ENCODE measurements around the gene ZBTB18. TPM values are rescaled to one million over a fixed set of nuclear protein-coding genes. Genes with fewer than 3 reads are reported as not detected.

Gene ZBTB18
- polyA plus RNA-seq, 1 of the 3 experiments (the other 2 are of a cell fraction) = 19.3 TPM

DNA sequence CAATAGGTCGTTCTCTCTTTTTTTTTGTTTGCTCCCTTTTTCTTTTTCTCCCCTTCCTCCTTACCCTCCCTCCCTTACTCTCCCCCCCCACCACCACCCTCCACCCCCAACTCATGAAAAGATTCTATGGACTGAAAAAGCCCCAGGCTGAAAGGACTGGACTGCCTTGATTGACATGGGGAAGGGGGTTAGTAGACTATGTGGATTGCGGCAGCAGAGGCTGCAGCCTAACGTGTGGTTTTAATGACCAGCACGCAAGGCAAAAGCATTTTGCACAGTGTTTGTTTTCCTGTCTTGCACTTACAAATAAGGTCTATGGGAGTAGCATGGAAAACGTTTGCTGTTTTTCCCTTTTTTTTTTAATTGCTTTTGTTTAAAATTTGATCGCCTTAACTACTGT lies 5.5 kb downstream of the ZBTB18 start:
- 86% methylated on average over 6 of the region's 6 CpGs for WGBS (ENCODE audit: low lambda C conversion rate)
- H2AFZ ChIP-seq (ENCODE audit: low read depth) = no peak overlapping the region
- CTCF ChIA-PET = interaction anchor here (0.7 to 0.9 kb wide), 2 partner anchors 154 to 160 kb away, joined by 3 read pairs; no protein-coding TSS in a partner anchor

GRCh38 chr1:244057474-244058385 lies 6.6 kb downstream of the ZBTB18 start:
- peaks cover 25 to 44% of the 10 kb centered on the region in 2 experiments for H3K36me3 ChIP-seq (replicated peaks in 1 of 2; ENCODE audit: control insufficient read depth in 1 of 2, insufficient read depth in 2 of 2, low read length in 1 of 2)
- H3K9me2 ChIP-seq = no peaks in the 10 kb centered on the region
- H3K9ac ChIP-seq = no peak overlapping the region
- DNase-seq = no peak
- no peak overlapping the region for H3K27ac ChIP-seq (ENCODE audit: low read depth in 2 of 2, low read length in 1 of 2)
- no peak overlapping the region for H2AFZ ChIP-seq (ENCODE audit: low read depth)
- H3K9me3 ChIP-seq = no peaks in the 10 kb centered on the region
- no peak overlapping the region for H3K4me3 ChIP-seq (ENCODE audit: low read depth in 2 of 2, low read length in 1 of 2)
- 86% methylated on average over 12 of the region's 12 CpGs for WGBS (ENCODE audit: low lambda C conversion rate)
- POLR2A ChIA-PET = no interaction called here
- H3K27me3 ChIP-seq (ENCODE audit: insufficient read depth) = no peaks in the 10 kb centered on the region
- H3K4me2 ChIP-seq = no peak overlapping the region
- peaks cover 39% of the 10 kb centered on the region for H3F3A ChIP-seq (replicated peaks; ENCODE audit: insufficient read depth)
- peaks cover 16% of the 10 kb centered on the region for H4K20me1 ChIP-seq (ENCODE audit: insufficient read depth)
- peaks cover 48% of the 10 kb centered on the region for H3K79me2 ChIP-seq (ENCODE audit: insufficient read depth)
- CTCF ChIA-PET = no interaction called here
- peaks cover 1 to 32% of the 10 kb centered on the region in 2 experiments; a peak in 3 of 4 replicates for H3K4me1 ChIP-seq (ENCODE audit: control insufficient read depth in 1 of 2, insufficient read depth in 2 of 2, low read depth in 1 of 2, low read length in 1 of 2)
- TF ChIP-seq MXI1 (IDR thresholded peaks at IDR 0.05; ENCODE audit: low read depth, low read length) (no peak), GABPA (IDR thresholded peaks at IDR 0.05; ENCODE audit: low read depth) (no peak), TAF1 (IDR thresholded peaks at IDR 0.05; ENCODE audit: borderline replicate concordance, low read depth, low read length) (no peak), TCF12 (IDR thresholded peaks at IDR 0.05) (no peak), FOXM1 (IDR thresholded peaks at IDR 0.05; ENCODE audit: low read depth) (no peak), MEF2A (IDR thresholded peaks at IDR 0.05; ENCODE audit: borderline replicate concordance, low read depth) (no peak), SMC3 (IDR thresholded peaks at IDR 0.05; ENCODE audit: low read depth, low read length) (no peak), FOSL2 (IDR thresholded peaks at IDR 0.05; ENCODE audit: borderline replicate concordance, low read depth) (no peak), SIN3A (IDR thresholded peaks at IDR 0.05; ENCODE audit: borderline replicate concordance, low read depth, low read length) (no peak)
- TF ChIP-seq, protein P1, sequence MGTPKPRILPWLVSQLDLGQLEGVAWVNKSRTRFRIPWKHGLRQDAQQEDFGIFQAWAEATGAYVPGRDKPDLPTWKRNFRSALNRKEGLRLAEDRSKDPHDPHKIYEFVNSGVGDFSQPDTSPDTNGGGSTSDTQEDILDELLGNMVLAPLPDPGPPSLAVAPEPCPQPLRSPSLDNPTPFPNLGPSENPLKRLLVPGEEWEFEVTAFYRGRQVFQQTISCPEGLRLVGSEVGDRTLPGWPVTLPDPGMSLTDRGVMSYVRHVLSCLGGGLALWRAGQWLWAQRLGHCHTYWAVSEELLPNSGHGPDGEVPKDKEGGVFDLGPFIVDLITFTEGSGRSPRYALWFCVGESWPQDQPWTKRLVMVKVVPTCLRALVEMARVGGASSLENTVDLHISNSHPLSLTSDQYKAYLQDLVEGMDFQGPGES (IDR thresholded peaks at IDR 0.05; ENCODE audit: low read depth, low read length) = no peak
- TF ChIP-seq, protein P2, sequence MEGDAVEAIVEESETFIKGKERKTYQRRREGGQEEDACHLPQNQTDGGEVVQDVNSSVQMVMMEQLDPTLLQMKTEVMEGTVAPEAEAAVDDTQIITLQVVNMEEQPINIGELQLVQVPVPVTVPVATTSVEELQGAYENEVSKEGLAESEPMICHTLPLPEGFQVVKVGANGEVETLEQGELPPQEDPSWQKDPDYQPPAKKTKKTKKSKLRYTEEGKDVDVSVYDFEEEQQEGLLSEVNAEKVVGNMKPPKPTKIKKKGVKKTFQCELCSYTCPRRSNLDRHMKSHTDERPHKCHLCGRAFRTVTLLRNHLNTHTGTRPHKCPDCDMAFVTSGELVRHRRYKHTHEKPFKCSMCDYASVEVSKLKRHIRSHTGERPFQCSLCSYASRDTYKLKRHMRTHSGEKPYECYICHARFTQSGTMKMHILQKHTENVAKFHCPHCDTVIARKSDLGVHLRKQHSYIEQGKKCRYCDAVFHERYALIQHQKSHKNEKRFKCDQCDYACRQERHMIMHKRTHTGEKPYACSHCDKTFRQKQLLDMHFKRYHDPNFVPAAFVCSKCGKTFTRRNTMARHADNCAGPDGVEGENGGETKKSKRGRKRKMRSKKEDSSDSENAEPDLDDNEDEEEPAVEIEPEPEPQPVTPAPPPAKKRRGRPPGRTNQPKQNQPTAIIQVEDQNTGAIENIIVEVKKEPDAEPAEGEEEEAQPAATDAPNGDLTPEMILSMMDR (IDR thresholded peaks at IDR 0.05) = no peak

More for the DNA sequence above, 5.5 kb downstream of the ZBTB18 start:
- DNase-seq = no peak
- Histone ChIP-seq H4K20me1 (ENCODE audit: insufficient read depth) (peaks cover 26% of the 10 kb centered on the region), H3K9me3 (no peaks in the 10 kb centered on the region), H3K36me3 (replicated peaks in 1 of 2; ENCODE audit: control insufficient read depth in 1 of 2, insufficient read depth in 2 of 2, low read length in 1 of 2) (peaks cover 28 to 44% of the 10 kb centered on the region in 2 experiments), H3K79me2 (ENCODE audit: insufficient read depth) (peaks cover 59% of the 10 kb centered on the region), H3K4me3 (ENCODE audit: low read depth in 2 of 2, low read length in 1 of 2) (no peak overlapping the region), H3K9ac (no peak overlapping the region), H3K9me2 (no peaks in the 10 kb centered on the region), H3K27me3 (ENCODE audit: insufficient read depth) (no peaks in the 10 kb centered on the region), H3K4me1 (ENCODE audit: control insufficient read depth in 1 of 2, insufficient read depth in 2 of 2, low read depth in 1 of 2, low read length in 1 of 2) (peaks cover 13 to 43% of the 10 kb centered on the region in 2 experiments; a peak in 3 of 4 replicates), H3K4me2 (no peak overlapping the region), H3F3A (replicated peaks; ENCODE audit: insufficient read depth) (peaks cover 38% of the 10 kb centered on the region), H3K27ac (ENCODE audit: low read depth in 2 of 2, low read length in 1 of 2) (no peak overlapping the region; a peak in 1 of 4 replicates)
- TF ChIP-seq, protein P3, sequence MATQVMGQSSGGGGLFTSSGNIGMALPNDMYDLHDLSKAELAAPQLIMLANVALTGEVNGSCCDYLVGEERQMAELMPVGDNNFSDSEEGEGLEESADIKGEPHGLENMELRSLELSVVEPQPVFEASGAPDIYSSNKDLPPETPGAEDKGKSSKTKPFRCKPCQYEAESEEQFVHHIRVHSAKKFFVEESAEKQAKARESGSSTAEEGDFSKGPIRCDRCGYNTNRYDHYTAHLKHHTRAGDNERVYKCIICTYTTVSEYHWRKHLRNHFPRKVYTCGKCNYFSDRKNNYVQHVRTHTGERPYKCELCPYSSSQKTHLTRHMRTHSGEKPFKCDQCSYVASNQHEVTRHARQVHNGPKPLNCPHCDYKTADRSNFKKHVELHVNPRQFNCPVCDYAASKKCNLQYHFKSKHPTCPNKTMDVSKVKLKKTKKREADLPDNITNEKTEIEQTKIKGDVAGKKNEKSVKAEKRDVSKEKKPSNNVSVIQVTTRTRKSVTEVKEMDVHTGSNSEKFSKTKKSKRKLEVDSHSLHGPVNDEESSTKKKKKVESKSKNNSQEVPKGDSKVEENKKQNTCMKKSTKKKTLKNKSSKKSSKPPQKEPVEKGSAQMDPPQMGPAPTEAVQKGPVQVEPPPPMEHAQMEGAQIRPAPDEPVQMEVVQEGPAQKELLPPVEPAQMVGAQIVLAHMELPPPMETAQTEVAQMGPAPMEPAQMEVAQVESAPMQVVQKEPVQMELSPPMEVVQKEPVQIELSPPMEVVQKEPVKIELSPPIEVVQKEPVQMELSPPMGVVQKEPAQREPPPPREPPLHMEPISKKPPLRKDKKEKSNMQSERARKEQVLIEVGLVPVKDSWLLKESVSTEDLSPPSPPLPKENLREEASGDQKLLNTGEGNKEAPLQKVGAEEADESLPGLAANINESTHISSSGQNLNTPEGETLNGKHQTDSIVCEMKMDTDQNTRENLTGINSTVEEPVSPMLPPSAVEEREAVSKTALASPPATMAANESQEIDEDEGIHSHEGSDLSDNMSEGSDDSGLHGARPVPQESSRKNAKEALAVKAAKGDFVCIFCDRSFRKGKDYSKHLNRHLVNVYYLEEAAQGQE (IDR thresholded peaks at IDR 0.05; ENCODE audit: low read depth, low read length) = no peak
- TF ChIP-seq MEF2A (IDR thresholded peaks at IDR 0.05; ENCODE audit: borderline replicate concordance, low read depth) (no peak), SMC3 (IDR thresholded peaks at IDR 0.05; ENCODE audit: low read depth, low read length) (no peak), GABPA (IDR thresholded peaks at IDR 0.05; ENCODE audit: low read depth) (no peak), NRF1 (IDR thresholded peaks at IDR 0.05; ENCODE audit: low read depth, low read length) (no peak), TCF12 (IDR thresholded peaks at IDR 0.05) (no peak), RCOR1 (IDR thresholded peaks at IDR 0.05; ENCODE audit: low read length) (no peak), POLR2AphosphoS5 (IDR thresholded peaks at IDR 0.05; ENCODE audit: low read depth, low read length) (no peak), GATA2 (CRISPR knock-in tag; IDR thresholded peaks at IDR 0.05) (no peak)
- TF ChIP-seq, protein P4, sequence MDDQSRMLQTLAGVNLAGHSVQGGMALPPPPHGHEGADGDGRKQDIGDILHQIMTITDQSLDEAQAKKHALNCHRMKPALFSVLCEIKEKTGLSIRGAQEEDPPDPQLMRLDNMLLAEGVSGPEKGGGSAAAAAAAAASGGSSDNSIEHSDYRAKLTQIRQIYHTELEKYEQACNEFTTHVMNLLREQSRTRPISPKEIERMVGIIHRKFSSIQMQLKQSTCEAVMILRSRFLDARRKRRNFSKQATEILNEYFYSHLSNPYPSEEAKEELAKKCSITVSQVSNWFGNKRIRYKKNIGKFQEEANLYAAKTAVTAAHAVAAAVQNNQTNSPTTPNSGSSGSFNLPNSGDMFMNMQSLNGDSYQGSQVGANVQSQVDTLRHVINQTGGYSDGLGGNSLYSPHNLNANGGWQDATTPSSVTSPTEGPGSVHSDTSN (IDR thresholded peaks at IDR 0.05) = no peak
- POLR2A ChIA-PET = no interaction called here

Measured in SK-N-SH (cell line).